Measurements from ENCODE around the gene UEVLD.
"Not testable (repeated sequence)": the region's sequence is repeated elsewhere in the genome, so short reads cannot be mapped to it uniquely, and the experiment has no call there.

GRCh38 chr11:18594088-18594487, 5.6 kb upstream of the UEVLD start:
- not testable (repeated sequence) for TF ChIP-seq CTCF (IDR thresholded peaks at IDR 0.05); POLR2A (IDR thresholded peaks at IDR 0.05); POLR2AphosphoS5 (IDR thresholded peaks at IDR 0.05; ENCODE audit: insufficient read depth in 1 of 2, low read depth in 1 of 2)

Data from vagina (tissue), 2 donors.